HepG2 (cell line): ENCODE data around the gene PRR11. TPM values are rescaled to one million over a fixed set of nuclear protein-coding genes. Genes with fewer than 3 reads are reported as not detected.

ENCODE experiments used
- DZIP1 ChIP-seq: sonication (generic); formaldehyde crosslinking; IDR thresholded peaks from 2 replicates; pipeline ENCODE4 v1.5.0; 2020; ENCODE audit warnings: mild to moderate bottlenecking, missing genetic modification reagents
- ERF ChIP-seq: IDR thresholded peaks from 2 replicates; pipeline ENCODE4 v1.6.1; 2018; ENCODE audit warnings: missing biosample characterization, missing genetic modification reagents
- HIVEP1 ChIP-seq: sonication (generic); formaldehyde crosslinking; IDR thresholded peaks from 2 replicates; pipeline ENCODE4 v1.4.0; 2020; ENCODE audit warnings: mild to moderate bottlenecking, missing genetic modification reagents
- IRX3 ChIP-seq: sonication (generic); formaldehyde crosslinking; IDR thresholded peaks from 2 replicates; pipeline ENCODE4 v1.8.1; 2023; ENCODE audit warnings: mild to moderate bottlenecking, low read depth, missing genetic modification reagents, borderline replicate concordance
- KLF11 ChIP-seq: IDR thresholded peaks from 2 replicates; pipeline ENCODE4 v1.6.1; 2016; ENCODE audit warnings: missing compliant biosample characterization
- MBNL3 ChIP-seq: fragments of 250-450 bp; sonication (Bioruptor Pico); conservative IDR thresholded peaks from 2 replicates; pipeline ENCODE4 v1.8.0; 2022; ENCODE audit warnings: mild to moderate bottlenecking, inconsistent platforms
- MNT ChIP-seq: fragments of 450-650 bp; IDR thresholded peaks from 2 replicates; pipeline ENCODE4 v1.6.1; 2016
- NFE2L2 ChIP-seq: fragments of 150-350 bp; IDR thresholded peaks from 2 replicates; pipeline ENCODE4 v1.6.1; 2014; ENCODE audit warnings: low read length
- SETDB1 ChIP-seq: sonication (generic); formaldehyde crosslinking; IDR thresholded peaks from 2 replicates; pipeline ENCODE4 v1.5.1; 2020; ENCODE audit warnings: missing genetic modification reagents, mild to moderate bottlenecking, borderline replicate concordance
- ZFP41 ChIP-seq: sonication (generic); formaldehyde crosslinking; IDR thresholded peaks from 2 replicates; pipeline ENCODE4 v1.4.0; 2020; ENCODE audit warnings: mild to moderate bottlenecking, missing genetic modification reagents, borderline replicate concordance
- ZFY ChIP-seq: sonication (generic); formaldehyde crosslinking; IDR thresholded peaks from 2 replicates; pipeline ENCODE4 v1.4.0; 2020; ENCODE audit warnings: missing genetic modification reagents
- ZNF143 ChIP-seq: sonication (generic); formaldehyde crosslinking; IDR thresholded peaks from 2 replicates; pipeline ENCODE4 v1.4.0; 2020; ENCODE audit warnings: missing genetic modification reagents
- ZNF577 ChIP-seq: sonication (generic); formaldehyde crosslinking; IDR thresholded peaks from 2 replicates; pipeline ENCODE4 v1.4.0; 2020; ENCODE audit warnings: mild to moderate bottlenecking, low read depth, missing genetic modification reagents, borderline replicate concordance
- ZNF670 ChIP-seq: sonication (generic); formaldehyde crosslinking; IDR thresholded peaks from 2 replicates; pipeline ENCODE4 v1.8.0; 2022; ENCODE audit warnings: mild to moderate bottlenecking, missing genetic modification reagents, borderline replicate concordance
- ZNF703 ChIP-seq: sonication (generic); formaldehyde crosslinking; IDR thresholded peaks from 2 replicates; pipeline ENCODE4 v1.5.1; 2020; ENCODE audit warnings: missing genetic modification reagents, mild to moderate bottlenecking, moderate library complexity, borderline replicate concordance
- ZNF766 ChIP-seq: sonication (generic); formaldehyde crosslinking; IDR thresholded peaks from 2 replicates; pipeline ENCODE4 v1.5.0; 2020; ENCODE audit warnings: missing genetic modification reagents, borderline replicate concordance
- polyA plus RNA-seq, 8 experiments: library from polyadenylated mRNA; depleted of rRNA in 3 of 8; stranded (reverse) in 7 of 8; unstranded in 1 of 8; fragments of >200 nt; fragmentation: Illumina TruSeq in 4 of 8; extraction: Trizol in 4 of 8; gene quantifications; 2 replicates each; pipeline versions ENCODE4 v1.2.1 to v1.2.3, GENCODE V29; 2011 to 2016; ENCODE audit warnings: low read depth in 4 of 8, missing spikeins in 1 of 8, mixed read lengths in 1 of 8; ENCODE audit not compliant: insufficient read depth in 1 of 8
- total RNA-seq, 5 experiments: library from RNA; depleted of rRNA; stranded (reverse); fragments of >200 nt; fragmentation: Illumina TruSeq; extraction: Trizol; gene quantifications; 2 replicates each; pipeline ENCODE4 v1.2.3, GENCODE V29; 2016; ENCODE audit warnings: low read depth in 1 of 5
- TF ChIP-seq, protein P1 (sequence below): sonication (generic); formaldehyde crosslinking; IDR thresholded peaks from 2 replicates; pipeline ENCODE4 v1.4.0; 2020; ENCODE audit warnings: missing genetic modification reagents
- TF ChIP-seq, protein P2 (sequence below): sonication (generic); formaldehyde crosslinking; IDR thresholded peaks from 2 replicates; pipeline ENCODE4 v1.8.1; 2023; ENCODE audit warnings: mild to moderate bottlenecking, moderate library complexity, missing genetic modification reagents
- TF ChIP-seq, protein P3 (sequence below): sonication (generic); formaldehyde crosslinking; IDR thresholded peaks from 2 replicates; pipeline ENCODE4 v1.8.1; 2022; ENCODE audit warnings: mild to moderate bottlenecking, missing genetic modification reagents
- TF ChIP-seq, protein P4 (sequence below): sonication (generic); formaldehyde crosslinking; IDR thresholded peaks from 2 replicates; pipeline ENCODE4 v1.8.0; 2022; ENCODE audit warnings: low read depth, missing genetic modification reagents

PRR11 gene
- total and polyA plus RNA-seq, 2 of the 13 experiments (the other 11 are each of a cell fraction or from before 2014, with no cell fraction given) = 35.7 to 39.2 TPM

GRCh38 chr17:59155439-59156177, at the start of gene PRR11 (continued):
- TF ChIP-seq, protein P1, sequence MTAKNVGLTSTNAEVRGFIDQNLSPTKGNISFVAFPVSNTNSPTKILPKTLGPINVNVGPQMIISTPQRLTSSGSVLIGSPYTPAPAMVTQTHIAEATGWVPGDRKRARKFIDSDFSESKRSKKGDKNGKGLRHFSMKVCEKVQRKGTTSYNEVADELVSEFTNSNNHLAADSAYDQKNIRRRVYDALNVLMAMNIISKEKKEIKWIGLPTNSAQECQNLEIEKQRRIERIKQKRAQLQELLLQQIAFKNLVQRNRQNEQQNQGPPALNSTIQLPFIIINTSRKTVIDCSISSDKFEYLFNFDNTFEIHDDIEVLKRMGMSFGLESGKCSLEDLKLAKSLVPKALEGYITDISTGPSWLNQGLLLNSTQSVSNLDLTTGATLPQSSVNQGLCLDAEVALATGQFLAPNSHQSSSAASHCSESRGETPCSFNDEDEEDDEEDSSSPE (CRISPR knock-in tag) = peak; percentile 98
- TF ChIP-seq ERF (CRISPR knock-in tag) = 0 out of 2 replicates have a peak, but pooled peaks have one; percentile 11
- no peak for TF ChIP-seq ZNF766
- TF ChIP-seq KLF11 (CRISPR knock-in tag) = no peak
- TF ChIP-seq ZFY = no peak
- no peak for TF ChIP-seq NFE2L2
- no peak for TF ChIP-seq HIVEP1
- no peak for TF ChIP-seq ZNF143 (CRISPR knock-in tag)
- TF ChIP-seq, protein P2, sequence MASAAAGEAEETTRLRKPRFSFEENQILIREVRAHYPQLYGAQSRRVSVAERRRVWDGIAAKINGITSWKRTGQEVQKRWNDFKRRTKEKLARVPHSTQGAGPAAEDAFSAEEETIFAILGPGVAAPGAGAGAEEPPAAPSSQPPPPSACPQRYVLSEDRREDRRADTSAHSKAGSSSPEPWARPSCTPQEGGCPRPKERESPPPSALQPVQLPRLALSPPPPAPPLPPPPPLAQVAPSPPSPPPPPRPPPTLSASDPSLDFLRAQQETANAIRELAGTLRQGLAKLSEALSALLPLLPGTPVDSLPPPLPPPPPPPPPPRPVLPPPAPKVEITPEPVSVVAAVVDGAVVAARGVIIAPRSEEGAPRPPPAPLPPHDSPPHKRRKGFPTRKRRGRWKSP (CRISPR knock-in tag) = peak; percentile 89; the same call in 1 of the 2 replicates
- no peak for TF ChIP-seq ZFP41 (CRISPR knock-in tag)
- TF ChIP-seq ZNF670 (CRISPR knock-in tag) = no peak
- peak; percentile 86; the same call in 1 of the 2 replicates for TF ChIP-seq IRX3 (CRISPR knock-in tag)
- no peak for TF ChIP-seq ZNF577 (CRISPR knock-in tag)
- TF ChIP-seq MNT = 0 out of 2 replicates have a peak, but pooled peaks have one; percentile 5
- TF ChIP-seq SETDB1 (CRISPR knock-in tag) = no peak
- TF ChIP-seq MBNL3 (CRISPR knock-in tag) = no peak
- TF ChIP-seq, protein P3, sequence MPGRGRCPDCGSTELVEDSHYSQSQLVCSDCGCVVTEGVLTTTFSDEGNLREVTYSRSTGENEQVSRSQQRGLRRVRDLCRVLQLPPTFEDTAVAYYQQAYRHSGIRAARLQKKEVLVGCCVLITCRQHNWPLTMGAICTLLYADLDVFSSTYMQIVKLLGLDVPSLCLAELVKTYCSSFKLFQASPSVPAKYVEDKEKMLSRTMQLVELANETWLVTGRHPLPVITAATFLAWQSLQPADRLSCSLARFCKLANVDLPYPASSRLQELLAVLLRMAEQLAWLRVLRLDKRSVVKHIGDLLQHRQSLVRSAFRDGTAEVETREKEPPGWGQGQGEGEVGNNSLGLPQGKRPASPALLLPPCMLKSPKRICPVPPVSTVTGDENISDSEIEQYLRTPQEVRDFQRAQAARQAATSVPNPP (CRISPR knock-in tag) = peak; percentile 26; the same call in 1 of the 2 replicates
- TF ChIP-seq DZIP1 (CRISPR knock-in tag) = no peak
- TF ChIP-seq, protein P4, sequence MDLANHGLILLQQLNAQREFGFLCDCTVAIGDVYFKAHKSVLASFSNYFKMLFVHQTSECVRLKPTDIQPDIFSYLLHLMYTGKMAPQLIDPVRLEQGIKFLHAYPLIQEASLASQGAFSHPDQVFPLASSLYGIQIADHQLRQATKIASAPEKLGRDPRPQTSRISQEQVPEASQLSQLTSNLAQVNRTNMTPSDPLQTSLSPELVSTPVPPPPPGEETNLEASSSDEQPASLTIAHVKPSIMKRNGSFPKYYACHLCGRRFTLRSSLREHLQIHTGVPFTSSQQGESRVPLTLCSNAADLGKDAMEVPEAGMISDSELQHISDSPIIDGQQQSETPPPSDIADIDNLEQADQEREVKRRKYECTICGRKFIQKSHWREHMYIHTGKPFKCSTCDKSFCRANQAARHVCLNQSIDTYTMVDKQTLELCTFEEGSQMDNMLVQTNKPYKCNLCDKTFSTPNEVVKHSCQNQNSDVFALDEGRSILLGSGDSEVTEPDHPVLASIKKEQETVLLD (CRISPR knock-in tag) = peak; percentile 77; the same call in 1 of the 2 replicates
- no peak for TF ChIP-seq ZNF703 (CRISPR knock-in tag)
